HG03045 (cell line): Measurements from ENCODE around the gene MAPK7.

ENCODE experiments used
- ATAC-seq: cut with Tn5 transposase; IDR thresholded peaks from one replicate; pipeline ENCODE4 v1.9.1; 2021; ENCODE audit warnings: mild to moderate bottlenecking, moderate library complexity; ENCODE audit not compliant: unreplicated experiment

The MAPK7 gene

GRCh38 chr17:19378416-19379360 is at the start of gene MAPK7:
TSS of gene MAPK7 (plus strand) at chr17:19378498. CDS start at chr17:19378901, 403 bp downstream.
- ATAC-seq = peak; percentile 2

DNA sequence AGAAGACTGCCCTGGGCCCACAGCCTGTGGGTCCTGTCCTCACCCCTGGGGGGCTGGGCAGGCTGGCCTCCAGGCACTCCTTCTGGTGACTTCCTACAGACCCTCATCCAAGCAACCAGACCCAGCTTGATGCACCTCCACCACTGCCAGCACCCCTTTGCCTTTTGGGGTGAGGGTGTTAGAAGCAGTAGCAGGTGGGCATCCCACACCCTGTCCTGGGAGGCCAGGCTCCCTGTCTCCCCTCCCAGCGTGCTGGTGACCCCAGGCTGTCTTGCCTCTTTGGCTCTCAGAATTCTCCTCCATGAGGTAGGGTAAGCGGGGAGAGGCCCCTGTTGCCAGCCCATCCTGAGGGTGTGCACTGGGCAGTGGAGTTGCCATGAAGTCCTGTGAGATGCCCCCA is 49.2 kb upstream of the MAPK7 start:
- ATAC-seq = no peak

- ATAC-seq = no peak
Observed at GRCh38 chr17:19329839-19330238, 48.5 kb upstream of the MAPK7 start.

GRCh38 chr17:19330271-19330670 is 48.0 kb upstream of the MAPK7 start:
- no peak for ATAC-seq

DNA sequence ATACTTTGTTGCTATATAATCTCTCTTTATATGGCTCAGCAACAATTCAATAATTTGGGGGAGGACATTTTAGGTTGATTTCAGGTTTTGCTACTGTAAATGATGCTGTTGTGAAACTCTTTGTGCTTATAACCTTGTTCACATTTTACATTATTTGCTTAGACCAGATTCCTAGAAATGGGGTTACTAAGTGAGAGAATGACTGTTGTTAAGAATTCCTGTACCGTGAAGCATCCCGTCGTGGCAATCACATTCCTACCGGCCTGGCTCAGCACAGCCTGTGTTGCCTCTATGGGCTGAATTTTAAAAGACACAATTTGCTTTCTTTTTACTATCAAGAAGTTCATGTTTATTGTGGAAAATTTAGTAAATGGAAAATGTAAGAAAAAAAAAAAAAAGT is 47.2 kb upstream of the MAPK7 start:
- ATAC-seq = no peak

DNA sequence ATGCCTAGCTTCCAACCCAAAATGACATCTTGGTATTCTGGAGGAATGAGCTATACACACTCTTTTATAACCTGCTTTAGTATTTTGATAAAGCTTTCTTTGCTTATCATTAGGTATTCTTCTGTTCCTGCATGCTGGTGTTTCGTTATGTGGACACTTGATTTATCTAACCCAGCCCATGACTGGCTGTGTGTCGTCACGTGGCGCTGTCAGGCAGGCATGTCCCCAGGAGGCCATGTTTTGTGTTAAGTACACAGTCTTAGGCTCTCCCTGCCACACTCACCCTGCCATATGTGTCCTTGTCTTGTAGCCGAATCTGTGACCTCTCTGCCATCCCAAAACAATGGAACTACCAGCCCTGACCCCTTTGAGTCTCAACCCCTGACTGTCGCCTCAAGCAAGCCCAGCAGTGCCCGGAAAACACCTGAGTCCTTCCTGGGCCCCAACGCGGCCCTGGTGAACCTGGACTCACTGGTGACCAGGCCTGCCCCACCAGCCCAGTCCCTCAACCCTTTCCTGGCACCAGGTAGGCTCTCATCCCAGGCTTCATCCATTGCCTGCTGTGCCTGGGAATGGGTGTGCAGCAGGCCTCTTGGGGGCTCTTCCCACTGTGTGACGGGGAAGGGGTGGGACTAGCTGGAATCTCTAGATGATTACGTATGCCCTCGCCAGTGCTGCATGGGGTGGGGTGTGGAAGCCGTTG is 46.6 kb upstream of the MAPK7 start:
- ATAC-seq = no peak

- no peak for ATAC-seq
Observed at GRCh38 chr17:19332371-19333131, 45.7 kb upstream of the MAPK7 start.

DNA sequence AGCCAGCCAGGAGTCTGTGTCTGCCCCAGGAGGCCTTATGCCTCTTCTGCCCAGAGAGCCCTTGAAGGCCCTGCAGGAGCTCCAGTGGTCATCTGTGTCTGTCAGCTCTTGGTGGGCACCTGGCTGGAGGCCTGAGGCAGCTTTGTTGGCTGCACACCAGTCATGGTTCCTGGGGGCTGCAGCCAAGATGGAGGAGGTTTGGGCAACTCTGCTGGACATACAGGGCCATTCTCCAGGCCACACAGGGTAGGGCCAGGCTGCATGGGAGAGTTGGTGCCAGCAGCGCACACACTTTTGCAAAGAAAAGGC is 45.2 kb upstream of the MAPK7 start:
- no peak for ATAC-seq

DNA sequence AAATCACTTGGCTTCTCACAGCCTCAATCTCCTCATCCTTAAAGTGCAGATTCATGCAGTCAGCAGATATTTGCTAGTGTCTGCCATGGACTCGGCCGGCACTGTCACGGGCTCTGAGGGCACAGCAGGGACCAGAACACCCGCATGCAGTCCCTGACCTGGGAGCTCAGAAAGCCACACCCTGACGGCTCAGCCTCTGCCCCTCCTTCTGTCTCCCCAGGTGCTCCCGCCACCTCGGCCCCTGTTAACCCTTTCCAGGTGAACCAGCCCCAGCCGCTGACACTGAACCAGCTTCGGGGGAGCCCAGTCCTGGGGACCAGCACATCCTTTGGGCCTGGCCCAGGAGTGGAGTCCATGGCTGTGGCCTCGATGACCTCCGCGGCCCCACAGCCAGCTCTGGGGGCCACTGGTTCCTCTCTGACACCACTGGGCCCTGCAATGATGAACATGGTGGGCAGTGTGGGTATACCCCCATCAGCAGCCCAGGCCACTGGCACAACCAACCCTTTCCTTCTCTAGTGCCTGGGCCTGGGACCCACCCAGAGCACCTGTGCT is 44.5 kb upstream of the MAPK7 start:
- ATAC-seq = no peak

DNA sequence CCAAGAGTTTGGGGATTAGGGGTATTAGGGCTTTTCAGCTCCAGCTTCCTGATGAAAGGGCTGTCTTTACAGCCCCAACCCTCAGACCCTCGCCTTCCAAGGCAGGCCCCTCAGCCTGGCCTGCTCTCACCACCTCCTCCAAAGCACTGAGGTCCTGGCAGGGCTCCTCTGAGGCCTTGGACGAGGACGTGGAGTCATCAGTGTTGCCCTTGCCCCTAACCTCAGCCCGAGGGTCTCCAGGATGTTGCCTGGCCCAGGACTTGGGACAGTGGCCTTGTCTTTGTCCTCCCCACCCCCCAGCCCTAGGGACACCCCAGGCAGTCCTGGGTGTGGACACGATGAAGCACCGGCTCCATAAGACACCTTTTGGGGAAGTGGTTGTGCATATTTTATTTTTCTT is 44.0 kb upstream of the MAPK7 start:
- no peak for ATAC-seq

- no peak for ATAC-seq
Observed at GRCh38 chr17:19335951-19336631, 42.2 kb upstream of the MAPK7 start.

DNA sequence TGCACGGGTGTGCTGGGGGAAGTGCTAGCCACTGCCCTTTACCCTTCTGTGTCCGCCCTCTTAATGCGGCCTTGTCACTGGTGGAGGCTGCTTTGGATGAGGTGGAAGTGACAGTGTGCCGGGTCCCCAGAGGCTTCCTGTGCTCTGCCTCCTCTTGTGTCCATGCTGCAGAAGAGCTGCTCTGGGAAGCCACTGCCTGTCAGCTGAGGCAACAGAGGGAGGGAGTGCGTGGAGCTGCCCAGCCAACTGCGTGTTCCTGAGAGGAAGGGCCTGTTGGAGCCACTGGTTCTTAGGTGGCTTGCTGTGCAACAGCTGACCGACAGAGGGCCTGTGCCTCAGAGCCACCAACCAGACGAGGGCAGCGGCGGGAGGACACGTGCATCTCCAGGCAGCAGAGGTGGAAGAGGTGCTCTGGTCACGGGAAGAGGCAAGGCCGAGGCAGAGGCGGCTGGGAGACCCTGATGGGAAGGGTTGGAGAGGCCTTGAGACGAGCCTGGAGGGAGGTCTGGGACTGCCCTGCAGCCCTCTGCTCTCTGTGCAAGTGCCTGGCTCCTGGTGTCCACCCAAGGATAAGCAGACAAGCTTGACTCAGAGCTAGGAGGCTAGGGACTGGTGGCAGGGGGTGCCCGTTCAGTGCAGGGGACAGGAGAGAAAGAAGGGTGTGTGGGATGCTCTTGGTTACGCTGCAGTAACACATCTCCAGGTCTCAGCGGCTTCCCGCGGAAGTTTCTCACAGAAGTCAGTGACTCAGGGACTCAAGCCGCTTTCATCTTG is 41.2 kb upstream of the MAPK7 start:
- no peak for ATAC-seq

DNA sequence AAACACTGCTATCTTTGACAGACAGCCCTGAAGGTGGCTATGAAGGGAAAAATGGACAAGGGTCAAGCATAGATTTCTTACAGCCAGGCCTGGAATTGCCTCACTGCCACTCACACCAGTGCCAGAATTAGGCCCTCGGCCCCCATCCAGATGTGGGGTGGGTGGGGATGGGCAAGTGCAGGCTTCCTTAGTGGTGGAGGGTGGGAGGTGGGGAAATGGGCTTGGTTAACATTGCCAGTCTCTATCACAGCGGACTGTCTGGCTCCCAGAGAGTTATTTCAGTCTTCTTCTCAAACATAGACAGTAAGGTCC is 40.6 kb upstream of the MAPK7 start:
- ATAC-seq = no peak

DNA sequence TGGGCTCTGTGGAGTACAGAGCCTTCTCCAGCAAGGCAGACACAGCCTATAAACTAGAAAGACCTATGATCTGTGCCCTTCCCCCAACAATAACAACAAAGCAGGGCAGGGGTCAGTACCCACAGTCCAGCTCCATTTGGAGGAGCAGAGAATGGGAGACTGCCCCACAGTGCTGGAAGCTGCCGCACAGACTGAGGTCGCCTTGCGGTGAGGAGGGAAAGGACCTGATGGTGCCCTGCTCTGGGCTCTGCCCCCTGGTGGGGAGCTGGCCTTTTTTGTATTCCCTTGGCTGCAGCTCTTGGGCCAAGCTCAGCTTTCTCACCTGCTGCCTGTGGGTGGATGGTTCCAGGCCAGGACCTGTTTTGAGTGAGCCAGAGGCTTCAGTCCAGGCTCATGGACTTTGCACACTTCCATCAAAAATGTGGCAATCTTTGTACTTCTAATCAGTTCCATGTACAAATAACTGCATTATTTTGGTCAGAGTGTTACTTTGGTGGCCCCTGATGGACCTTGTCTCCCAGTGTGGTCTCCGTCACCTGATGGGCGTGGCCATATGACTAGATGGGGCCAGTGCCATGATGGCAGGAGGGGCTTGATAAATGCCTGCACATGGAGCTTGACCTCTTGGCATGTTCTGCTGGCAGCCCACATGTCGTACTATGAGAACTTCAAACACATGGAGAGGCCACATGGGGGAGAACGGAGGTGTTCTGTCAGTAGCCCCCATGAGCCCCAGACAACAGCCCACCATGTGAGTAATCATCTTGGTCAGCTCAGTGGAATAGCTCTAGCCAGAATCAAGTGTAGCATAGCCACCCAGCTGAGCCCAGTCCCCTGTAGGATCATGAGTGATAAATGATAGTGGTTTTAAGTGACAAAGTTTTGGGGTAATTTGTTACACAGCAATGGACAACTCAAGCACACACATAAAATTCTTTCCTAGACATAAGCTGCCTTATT is 40.0 kb upstream of the MAPK7 start:
- no peak for ATAC-seq

GRCh38 chr17:19339341-19339815 is 38.9 kb upstream of the MAPK7 start:
- ATAC-seq = no peak

DNA sequence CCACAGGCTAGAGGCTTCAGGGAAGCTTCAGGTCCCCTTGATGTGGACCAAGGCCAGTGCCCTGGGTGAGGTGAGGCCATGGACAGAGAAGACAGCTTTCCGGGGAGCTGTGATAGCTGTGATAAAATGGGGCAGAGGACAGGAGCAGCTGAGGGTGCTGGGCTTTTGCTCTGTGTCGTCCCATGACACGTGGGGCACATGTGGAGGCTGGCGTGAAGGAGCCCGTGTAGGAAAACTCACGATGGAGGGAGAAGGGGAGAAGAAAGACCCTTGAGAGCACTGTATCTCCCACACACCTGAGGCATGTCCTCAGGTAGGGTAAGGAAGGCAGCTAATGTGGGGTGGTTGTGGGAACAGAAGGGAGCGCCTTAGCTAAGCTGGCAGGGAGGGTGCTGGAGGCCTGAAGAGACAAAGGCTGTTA is 37.1 kb upstream of the MAPK7 start:
- no peak for ATAC-seq

GRCh38 chr17:19341641-19342610 is 36.4 kb upstream of the MAPK7 start:
- no peak for ATAC-seq
